Ishikawa (cell line): ENCODE results near the gene UBA1.

Experiments
- CEBPB ChIP-seq: IDR thresholded peaks from 2 replicates; pipeline ENCODE4 v1.6.1; 2012
- EGR1 ChIP-seq: IDR thresholded peaks from 2 replicates; pipeline ENCODE4 v1.6.1; 2012
- EP300 ChIP-seq: IDR thresholded peaks from 2 replicates; pipeline ENCODE4 v1.6.1; 2012; ENCODE audit warnings: borderline replicate concordance
- FOXM1 ChIP-seq: IDR thresholded peaks from 2 replicates; pipeline ENCODE4 v1.6.1; 2012; ENCODE audit warnings: low read depth, borderline replicate concordance
- RAD21 ChIP-seq: IDR thresholded peaks from 2 replicates; pipeline ENCODE4 v1.6.1; 2012; ENCODE audit warnings: low read depth
- TAF1 ChIP-seq: IDR thresholded peaks from 2 replicates; pipeline ENCODE4 v1.6.1; 2012; ENCODE audit warnings: low read depth, mild to moderate bottlenecking
- TEAD4 ChIP-seq: IDR thresholded peaks from 2 replicates; pipeline ENCODE4 v1.6.1; 2012
- YY1 ChIP-seq: IDR thresholded peaks from 2 replicates; pipeline ENCODE4 v1.6.1; 2012; ENCODE audit warnings: low read depth
- TF ChIP-seq, protein P1 (sequence below): IDR thresholded peaks from 2 replicates; pipeline ENCODE4 v1.6.1; 2012
- TF ChIP-seq, protein P2 (sequence below): IDR thresholded peaks from 2 replicates; pipeline ENCODE4 v1.6.1; 2012
- TF ChIP-seq, protein P3 (sequence below): IDR thresholded peaks from 2 replicates; pipeline ENCODE4 v1.6.1; 2012; ENCODE audit warnings: low read depth, mild to moderate bottlenecking

DNA sequence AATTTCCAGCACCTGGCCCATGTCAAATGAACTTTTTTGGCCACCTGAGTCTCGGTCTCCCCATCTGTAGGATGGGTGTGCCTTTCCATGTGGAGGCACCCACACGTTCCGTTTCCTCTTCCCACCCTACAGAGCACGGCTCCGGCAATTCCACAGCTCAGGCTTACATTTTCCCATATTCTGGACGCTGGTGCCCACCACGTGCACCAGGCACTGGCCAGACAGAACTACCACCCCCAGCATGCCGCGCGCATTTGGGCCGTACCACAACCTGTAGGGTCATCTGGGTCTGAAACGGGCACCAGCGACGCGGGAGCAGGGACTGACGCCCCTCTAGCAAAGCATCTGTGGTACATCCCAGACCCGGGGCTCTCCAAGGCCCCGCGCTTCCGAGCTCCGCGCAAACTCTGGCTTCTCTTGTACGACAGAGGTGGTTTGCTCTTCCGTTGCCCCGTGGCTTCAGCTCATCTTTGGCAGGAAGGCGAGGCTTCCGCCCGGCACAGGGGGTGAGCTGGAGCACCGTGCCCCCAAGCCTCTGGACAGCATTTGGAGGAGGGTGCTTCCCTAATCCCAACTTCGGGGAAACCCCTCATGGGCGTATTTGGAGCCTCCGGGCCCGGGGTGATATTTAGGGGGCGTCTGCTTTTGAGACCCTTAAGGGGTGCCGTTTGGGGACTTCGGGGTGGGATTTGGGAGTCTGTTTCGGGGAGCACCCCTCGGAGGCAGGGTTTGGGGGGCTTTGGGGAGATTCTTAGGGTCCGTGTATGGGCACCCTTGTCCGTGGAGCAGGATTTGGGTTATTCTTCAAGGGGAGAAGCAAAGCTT, 3.0 kb upstream of the UBA1 start:
- TF ChIP-seq CEBPB = no peak
- TF ChIP-seq, protein P1, sequence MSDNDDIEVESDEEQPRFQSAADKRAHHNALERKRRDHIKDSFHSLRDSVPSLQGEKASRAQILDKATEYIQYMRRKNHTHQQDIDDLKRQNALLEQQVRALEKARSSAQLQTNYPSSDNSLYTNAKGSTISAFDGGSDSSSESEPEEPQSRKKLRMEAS = peak; percentile 96
- no peak for TF ChIP-seq FOXM1
- TF ChIP-seq EP300 = peak; percentile 46; the same call in 1 of the 2 replicates
- no peak for TF ChIP-seq TAF1
- TF ChIP-seq, protein P2, sequence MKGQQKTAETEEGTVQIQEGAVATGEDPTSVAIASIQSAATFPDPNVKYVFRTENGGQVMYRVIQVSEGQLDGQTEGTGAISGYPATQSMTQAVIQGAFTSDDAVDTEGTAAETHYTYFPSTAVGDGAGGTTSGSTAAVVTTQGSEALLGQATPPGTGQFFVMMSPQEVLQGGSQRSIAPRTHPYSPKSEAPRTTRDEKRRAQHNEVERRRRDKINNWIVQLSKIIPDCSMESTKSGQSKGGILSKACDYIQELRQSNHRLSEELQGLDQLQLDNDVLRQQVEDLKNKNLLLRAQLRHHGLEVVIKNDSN = peak; percentile 77
- TF ChIP-seq RAD21 = no peak
- TF ChIP-seq, protein P3, sequence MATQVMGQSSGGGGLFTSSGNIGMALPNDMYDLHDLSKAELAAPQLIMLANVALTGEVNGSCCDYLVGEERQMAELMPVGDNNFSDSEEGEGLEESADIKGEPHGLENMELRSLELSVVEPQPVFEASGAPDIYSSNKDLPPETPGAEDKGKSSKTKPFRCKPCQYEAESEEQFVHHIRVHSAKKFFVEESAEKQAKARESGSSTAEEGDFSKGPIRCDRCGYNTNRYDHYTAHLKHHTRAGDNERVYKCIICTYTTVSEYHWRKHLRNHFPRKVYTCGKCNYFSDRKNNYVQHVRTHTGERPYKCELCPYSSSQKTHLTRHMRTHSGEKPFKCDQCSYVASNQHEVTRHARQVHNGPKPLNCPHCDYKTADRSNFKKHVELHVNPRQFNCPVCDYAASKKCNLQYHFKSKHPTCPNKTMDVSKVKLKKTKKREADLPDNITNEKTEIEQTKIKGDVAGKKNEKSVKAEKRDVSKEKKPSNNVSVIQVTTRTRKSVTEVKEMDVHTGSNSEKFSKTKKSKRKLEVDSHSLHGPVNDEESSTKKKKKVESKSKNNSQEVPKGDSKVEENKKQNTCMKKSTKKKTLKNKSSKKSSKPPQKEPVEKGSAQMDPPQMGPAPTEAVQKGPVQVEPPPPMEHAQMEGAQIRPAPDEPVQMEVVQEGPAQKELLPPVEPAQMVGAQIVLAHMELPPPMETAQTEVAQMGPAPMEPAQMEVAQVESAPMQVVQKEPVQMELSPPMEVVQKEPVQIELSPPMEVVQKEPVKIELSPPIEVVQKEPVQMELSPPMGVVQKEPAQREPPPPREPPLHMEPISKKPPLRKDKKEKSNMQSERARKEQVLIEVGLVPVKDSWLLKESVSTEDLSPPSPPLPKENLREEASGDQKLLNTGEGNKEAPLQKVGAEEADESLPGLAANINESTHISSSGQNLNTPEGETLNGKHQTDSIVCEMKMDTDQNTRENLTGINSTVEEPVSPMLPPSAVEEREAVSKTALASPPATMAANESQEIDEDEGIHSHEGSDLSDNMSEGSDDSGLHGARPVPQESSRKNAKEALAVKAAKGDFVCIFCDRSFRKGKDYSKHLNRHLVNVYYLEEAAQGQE = no peak
- TF ChIP-seq TEAD4 = no peak
- no peak for TF ChIP-seq EGR1
- peak; percentile 46; the same call in 1 of the 2 replicates for TF ChIP-seq YY1
